Prostate gland (tissue), 2 donors: ENCODE measurements around the gene KRTAP20-4.

ENCODE experiments used
- POLR2AphosphoS5 ChIP-seq: sonication (generic); formaldehyde crosslinking; IDR thresholded peaks from one replicate; pipeline ENCODE4 v1.6.1; 2017; ENCODE audit warnings: antibody characterized with exemption
- TF ChIP-seq, protein P1 (sequence below), 4 experiments: fragments of 200-600 bp in 2 of 4; fragments of 450-650 bp in 2 of 4; sonication (generic) in 2 of 4; IDR thresholded peaks; 1 replicate in 3 of 4; 2 replicates in 1 of 4; pipeline ENCODE4 v1.5.1; 2016 to 2019; ENCODE audit warnings: antibody characterized with exemption in 4 of 4, mild to moderate bottlenecking in 2 of 4, moderate library complexity in 2 of 4

- TF ChIP-seq, protein P1, sequence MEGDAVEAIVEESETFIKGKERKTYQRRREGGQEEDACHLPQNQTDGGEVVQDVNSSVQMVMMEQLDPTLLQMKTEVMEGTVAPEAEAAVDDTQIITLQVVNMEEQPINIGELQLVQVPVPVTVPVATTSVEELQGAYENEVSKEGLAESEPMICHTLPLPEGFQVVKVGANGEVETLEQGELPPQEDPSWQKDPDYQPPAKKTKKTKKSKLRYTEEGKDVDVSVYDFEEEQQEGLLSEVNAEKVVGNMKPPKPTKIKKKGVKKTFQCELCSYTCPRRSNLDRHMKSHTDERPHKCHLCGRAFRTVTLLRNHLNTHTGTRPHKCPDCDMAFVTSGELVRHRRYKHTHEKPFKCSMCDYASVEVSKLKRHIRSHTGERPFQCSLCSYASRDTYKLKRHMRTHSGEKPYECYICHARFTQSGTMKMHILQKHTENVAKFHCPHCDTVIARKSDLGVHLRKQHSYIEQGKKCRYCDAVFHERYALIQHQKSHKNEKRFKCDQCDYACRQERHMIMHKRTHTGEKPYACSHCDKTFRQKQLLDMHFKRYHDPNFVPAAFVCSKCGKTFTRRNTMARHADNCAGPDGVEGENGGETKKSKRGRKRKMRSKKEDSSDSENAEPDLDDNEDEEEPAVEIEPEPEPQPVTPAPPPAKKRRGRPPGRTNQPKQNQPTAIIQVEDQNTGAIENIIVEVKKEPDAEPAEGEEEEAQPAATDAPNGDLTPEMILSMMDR (IDR thresholded peaks at IDR 0.05): no peak
- TF ChIP-seq POLR2AphosphoS5: no peak
Observed at GRCh38 chr21:30642564-30642963, 22.1 kb downstream of the KRTAP20-4 start, which contains the start of gene KRTAP20-3.
